HG03108 (cell line): Measurements from ENCODE around the gene TEX30.

Experiments used
- ATAC-seq: cut with Tn5 transposase; IDR thresholded peaks from one replicate; pipeline ENCODE4 v1.9.1; 2021; ENCODE audit warnings: moderate library complexity; ENCODE audit not compliant: unreplicated experiment

TEX30 gene

GRCh38 chr13:102721800-102722231 lies 51.8 kb downstream of the TEX30 start:
- no peak for ATAC-seq

GRCh38 chr13:102718746-102719145 lies 54.8 kb downstream of the TEX30 start:
- ATAC-seq: no peak
